GM19324 (cell line): ENCODE results near the gene ZRSR2.
A peak's percentile ranks its signal among the peaks of the same experiment; 100 is the strongest.

Experiments
- ATAC-seq: cut with Tn5 transposase; IDR thresholded peaks from one replicate; pipeline ENCODE4 v1.9.1; 2021; ENCODE audit warnings: mild to moderate bottlenecking, moderate library complexity; ENCODE audit not compliant: unreplicated experiment, low FRiP score

Gene ZRSR2

GRCh38 chrX:15843960-15844359, 53.7 kb downstream of the ZRSR2 start:
- no peak for ATAC-seq

- ATAC-seq = no peak
Measured at GRCh38 chrX:15848576-15848975, 58.3 kb downstream of the ZRSR2 start.

GRCh38 chrX:15849555-15849954, 59.3 kb downstream of the ZRSR2 start:
- no peak for ATAC-seq

- ATAC-seq = no peak
Measured at GRCh38 chrX:15853586-15854079, 63.3 kb downstream of the ZRSR2 start.

- ATAC-seq = peak; percentile 53
Measured at GRCh38 chrX:15854080-15854655, 63.9 kb downstream of the ZRSR2 start.

- ATAC-seq = peak; percentile 97
Measured at GRCh38 chrX:15854712-15855567, 64.7 kb downstream of the ZRSR2 start, which contains the start of gene AP1S2. Gene AP1S2, minus strand, starts transcription at chrX:15854813. Its CDS starts 2,289 bp downstream, at chrX:15852524.

GRCh38 chrX:15855568-15856221, 65.4 kb downstream of the ZRSR2 start:
- ATAC-seq = no peak

GRCh38 chrX:15856222-15856587, 65.9 kb downstream of the ZRSR2 start:
- ATAC-seq = no peak

- no peak for ATAC-seq
Measured at GRCh38 chrX:15856636-15857035, 66.4 kb downstream of the ZRSR2 start.

- no peak for ATAC-seq
Measured at GRCh38 chrX:15858051-15858450, 67.8 kb downstream of the ZRSR2 start.

- no peak for ATAC-seq
Measured at GRCh38 chrX:15860921-15861320, 70.6 kb downstream of the ZRSR2 start.

- no peak for ATAC-seq
Measured at GRCh38 chrX:15864023-15864422, 73.7 kb downstream of the ZRSR2 start.

GRCh38 chrX:15864629-15865028, 74.3 kb downstream of the ZRSR2 start:
- ATAC-seq = no peak

GRCh38 chrX:15866147-15866546, 75.9 kb downstream of the ZRSR2 start:
- ATAC-seq = no peak

GRCh38 chrX:15869695-15870094, 79.4 kb downstream of the ZRSR2 start:
- no peak for ATAC-seq

GRCh38 chrX:15870310-15870709, 80.0 kb downstream of the ZRSR2 start:
- no peak for ATAC-seq
